ENCODE data around the gene ZG16.
"Not testable (repeated sequence)": the region's sequence is repeated elsewhere in the genome, so short reads cannot be mapped to it uniquely, and the experiment has no call there.

ZG16 gene

DNA sequence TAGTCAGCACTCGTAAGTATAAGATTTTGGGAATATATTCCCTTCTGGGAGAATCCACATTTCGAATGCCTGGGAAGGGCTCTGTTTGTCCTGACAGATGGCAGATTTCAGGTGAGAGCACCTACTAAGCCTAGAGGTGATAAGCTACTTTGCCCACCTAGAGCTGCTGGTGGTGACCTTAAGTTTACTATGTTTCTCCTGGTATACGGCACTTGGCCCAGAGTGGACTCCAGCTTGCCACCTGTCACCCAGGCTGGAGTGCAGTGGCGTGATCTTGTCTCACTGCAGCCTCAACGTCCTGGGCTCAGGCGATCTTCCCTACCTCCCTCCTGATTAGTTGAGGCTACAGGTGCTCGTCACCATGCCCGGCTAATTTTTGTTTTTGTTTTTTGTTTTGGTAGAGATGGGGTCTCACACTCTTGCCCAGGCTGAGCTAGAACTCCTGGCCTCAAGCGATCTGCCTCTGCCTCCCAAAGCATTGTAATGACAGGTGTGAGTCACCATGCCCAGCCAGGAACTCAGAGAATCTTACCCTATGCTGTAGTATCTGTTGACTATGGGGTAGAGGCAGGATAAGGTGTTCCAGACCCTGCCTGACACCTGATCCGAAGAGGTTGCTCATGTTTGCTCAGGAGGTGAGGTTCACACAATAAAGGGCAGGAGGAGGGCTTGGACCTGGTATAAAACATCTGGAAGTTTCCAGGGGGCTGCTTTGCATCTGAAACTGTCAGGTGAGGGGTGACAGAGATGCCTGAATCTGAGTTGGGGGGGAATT lies at the start of gene ZG16:
Gene ZG16 (plus strand): TSS at position 681 of the 775 bp plus-strand sequence. CDS start 1,011 bp downstream, outside the sequence.
- DNase-seq = peak; percentile 21

DNA sequence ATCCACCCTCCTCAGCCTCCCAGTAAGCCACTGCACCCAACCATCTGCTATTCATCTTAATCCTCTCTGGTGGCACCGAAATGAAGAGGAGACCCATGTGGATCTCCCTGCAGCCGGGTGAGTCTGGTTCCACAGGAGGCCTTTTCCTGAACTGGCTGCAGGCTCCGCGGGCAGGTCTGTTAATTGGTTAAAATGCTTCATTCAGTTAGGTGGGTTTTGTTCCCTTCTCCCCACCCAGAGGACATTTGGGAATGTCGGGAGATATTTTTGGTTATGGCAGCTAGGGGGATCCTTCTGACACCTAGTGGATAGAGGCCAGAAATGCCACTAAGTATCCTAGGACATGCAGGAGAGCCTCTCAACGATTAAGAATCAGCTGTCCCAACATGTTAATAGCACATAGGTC lies 48.9 kb upstream of the ZG16 start:
- DNase-seq = peak; percentile 55

GRCh38 chr16:29730649-29731048 lies 47.4 kb upstream of the ZG16 start:
- no peak for DNase-seq

GRCh38 chr16:29731768-29732601 lies 46.1 kb upstream of the ZG16 start:
- DNase-seq = not testable (repeated sequence)

GRCh38 chr16:29734786-29735185 lies 43.3 kb upstream of the ZG16 start:
- no peak for DNase-seq

DNA sequence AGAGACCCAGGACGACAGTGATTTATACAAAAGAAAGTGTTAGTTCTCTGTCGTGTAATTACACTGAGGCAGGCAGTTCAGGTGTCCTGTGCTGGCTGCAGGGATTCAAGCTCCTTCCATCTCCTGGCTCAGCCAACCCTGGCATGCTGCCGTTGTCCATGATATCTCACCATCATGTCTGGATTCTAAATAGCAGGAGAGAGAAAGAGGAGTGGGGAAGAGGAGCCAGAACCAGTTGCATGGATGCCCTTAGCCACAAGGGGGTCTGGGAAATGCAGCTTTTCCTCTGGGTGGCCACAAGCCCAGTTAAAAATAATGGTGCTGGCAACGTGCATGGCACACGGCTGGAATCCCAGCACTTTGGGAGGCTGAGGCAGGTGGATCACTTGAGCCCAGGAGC lies 41.9 kb upstream of the ZG16 start:
- peak; percentile 18 for DNase-seq

DNA sequence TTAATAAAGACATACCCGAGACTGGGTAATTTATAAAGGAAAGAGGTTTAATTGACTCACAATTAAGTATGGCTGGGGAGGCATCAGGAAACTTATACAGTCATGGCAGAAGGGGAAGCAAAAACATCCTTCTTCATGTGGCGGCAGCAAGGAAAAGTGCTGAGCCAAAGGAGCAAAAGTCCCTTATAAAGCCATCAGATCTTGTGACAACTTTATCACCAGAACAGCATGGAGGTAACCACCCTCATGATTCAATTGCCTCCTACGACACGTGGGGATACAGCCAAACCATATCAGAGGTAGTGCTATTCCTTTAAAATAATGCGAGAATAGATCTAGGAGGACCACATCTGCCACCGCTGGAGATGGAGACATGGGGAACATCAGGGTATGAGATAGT lies 41.3 kb upstream of the ZG16 start:
- DNase-seq = no peak

- DNase-seq = no peak
These were observed 40.3 kb upstream of the ZG16 start for GRCh38 chr16:29737713-29738112.

- no peak for DNase-seq
These were observed 39.5 kb upstream of the ZG16 start for GRCh38 chr16:29738514-29738913.

DNA sequence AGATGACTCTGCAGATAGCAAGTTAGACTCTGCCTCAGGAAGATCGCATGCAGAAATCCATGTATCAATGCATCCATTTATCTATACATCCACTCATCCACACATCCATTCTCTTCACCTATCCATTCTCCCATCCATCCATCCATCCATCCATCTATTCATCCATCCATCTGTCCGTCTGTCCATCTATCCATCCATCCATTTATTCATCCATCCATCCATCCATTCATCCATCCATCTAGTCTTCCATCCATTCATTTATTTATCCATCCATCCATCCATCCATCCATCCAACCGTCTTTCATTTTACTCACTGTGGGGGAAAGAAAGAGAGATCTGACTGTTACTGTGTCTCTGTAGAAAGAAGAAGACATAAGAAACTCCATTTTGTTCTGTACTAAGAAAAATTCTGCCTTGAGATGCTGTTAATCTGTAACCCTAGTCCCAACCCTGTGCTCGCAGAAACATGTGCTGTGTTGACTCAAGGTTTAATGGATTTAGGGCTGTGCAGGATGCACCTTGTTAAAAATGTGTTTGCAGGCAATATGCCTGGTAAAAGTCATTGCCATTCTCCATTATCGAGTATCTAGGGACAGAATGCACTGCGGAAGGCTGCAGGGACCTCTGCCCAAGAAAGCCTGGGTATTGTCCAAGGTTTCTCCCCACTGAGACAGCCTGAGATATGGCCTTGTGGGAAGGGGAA lies 38.0 kb upstream of the ZG16 start:
- DNase-seq = not testable (repeated sequence)

- not testable (repeated sequence) for DNase-seq
These were observed 37.4 kb upstream of the ZG16 start for GRCh38 chr16:29740630-29741015.

- no peak for DNase-seq
These were observed 35.3 kb upstream of the ZG16 start for GRCh38 chr16:29742683-29743275.

DNA sequence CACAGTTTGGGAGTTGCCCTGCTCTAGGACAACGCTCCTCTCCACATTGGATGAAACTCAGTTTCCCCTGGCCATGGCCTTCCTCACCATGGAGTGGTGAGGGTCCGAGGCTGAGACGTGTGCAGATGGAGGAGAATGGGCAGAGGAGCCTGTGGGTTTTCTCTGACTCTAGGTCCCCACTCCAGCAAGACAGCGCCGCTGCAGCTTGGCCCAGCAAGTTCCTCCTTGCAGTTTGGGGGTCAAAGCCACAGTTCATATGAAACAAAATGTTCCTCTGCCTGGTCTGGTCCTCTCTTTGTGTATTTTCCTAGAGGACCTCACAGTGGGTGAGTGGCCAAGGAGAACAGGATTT lies 34.6 kb upstream of the ZG16 start:
- no peak for DNase-seq

- DNase-seq = no peak
These were observed 34.1 kb upstream of the ZG16 start for GRCh38 chr16:29743827-29744531.

DNA sequence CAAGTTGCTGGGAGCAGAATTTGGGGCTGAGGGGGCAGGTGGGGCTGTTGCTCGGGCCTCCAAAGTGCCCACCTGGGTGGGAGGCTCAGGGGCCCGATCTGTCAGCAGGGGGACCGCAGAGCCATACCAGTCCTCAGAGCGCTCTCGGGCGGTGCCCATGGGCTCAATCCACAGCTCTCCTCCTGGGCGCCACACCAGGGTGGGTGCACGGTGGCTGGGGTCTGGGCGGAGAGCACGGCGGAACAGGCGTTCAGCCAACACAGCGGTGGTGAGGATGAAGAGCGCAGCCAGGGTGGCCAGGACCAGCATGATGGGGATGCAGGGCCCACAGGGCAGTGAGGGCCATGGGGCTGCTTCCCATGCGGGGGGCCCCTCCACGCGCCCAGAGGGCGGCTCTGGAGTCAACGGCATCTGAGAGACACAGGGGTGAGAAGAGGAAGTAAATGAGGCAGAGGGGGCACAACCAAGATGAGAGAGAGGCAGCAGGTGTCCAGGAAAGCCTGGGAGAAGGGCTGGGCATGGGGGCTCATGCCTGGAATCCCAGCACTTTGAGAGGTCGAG lies 33.4 kb upstream of the ZG16 start:
- no peak for DNase-seq

- DNase-seq = no peak
These were observed 32.8 kb upstream of the ZG16 start for GRCh38 chr16:29745121-29745852.

DNA sequence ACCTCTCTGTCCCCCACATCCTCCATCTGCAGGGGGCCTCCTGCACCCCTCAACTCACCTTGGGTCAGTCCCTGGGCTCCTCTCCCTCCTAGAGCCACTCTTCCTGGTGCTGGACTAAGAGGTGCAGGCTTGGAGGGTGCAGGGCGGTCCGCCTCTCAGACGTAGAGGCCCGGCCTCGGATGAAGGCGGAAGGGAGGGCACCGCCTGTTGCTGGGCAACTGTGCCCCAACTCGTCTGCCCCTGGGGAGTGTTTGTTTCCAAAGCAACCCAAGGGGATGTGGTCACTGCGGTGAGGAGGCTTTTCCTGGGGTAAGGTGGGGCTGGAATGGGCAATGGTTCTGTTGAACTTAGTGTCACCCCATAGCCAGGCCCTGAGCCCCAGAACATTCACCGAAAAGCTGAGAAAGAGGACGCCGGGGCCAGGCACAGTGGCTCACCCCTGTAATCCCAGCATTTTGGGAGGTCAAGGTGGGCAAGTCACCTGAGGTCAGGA lies 32.2 kb upstream of the ZG16 start, which contains the start of gene C16orf54:
Gene C16orf54 (minus strand): TSS at position 138 of the 493 bp plus-strand sequence. CDS start 1,039 bp downstream, outside the sequence.
- no peak for DNase-seq

- DNase-seq = not testable (repeated sequence)
These were observed 31.5 kb upstream of the ZG16 start for GRCh38 chr16:29746518-29746917.

DNA sequence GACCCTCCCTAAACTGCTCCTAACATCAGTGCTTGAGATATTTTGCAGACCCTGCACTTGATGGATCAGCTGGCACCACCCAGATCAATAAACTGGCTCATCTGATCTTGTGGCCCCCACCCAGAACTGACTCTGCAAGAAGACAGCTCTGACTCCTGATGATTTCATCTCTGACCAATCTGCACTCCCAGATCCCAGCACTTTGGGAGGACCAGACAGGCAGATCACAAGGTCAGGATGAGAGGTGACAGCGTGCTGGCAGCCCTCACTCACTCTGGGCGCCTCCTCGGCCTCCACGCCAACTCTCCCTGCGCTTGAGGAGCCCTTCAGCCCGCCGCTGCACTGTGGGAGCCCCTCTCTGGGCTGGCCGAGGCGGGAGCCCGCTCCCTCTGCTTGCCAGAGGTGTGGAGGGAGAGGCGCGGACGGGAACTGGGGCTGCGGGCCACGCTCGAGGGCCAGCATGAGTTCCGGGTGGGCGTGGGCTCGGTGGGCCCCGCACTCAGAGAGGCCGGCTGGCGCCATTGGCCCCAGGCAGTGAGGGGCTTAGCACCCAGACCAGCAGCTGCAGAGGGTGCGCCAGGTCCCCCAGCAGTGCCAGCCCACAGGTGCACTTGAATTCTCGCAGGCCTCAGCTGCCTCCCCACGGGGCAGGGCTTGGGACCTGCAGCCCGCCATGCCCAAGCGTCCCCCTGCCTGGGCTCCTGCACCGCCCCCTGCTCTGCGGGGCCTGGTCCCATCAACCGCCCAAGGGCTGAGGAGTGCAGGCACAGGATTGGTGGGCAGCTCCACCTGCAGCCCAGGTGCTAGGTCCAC lies 29.9 kb upstream of the ZG16 start:
- no peak for DNase-seq

- DNase-seq = not testable (repeated sequence)
These were observed 29.3 kb upstream of the ZG16 start for GRCh38 chr16:29748760-29749149.

Measured in NCI-H146 (cell line).